Measurements from ENCODE around the gene TRAF6.

Gene TRAF6

GRCh38 chr11:36447947-36448346, 62.1 kb downstream of the TRAF6 start:
- peaks cover 35% of the 10 kb centered on the region for H3K27me3 Mint-ChIP-seq
- H3K4me3 Mint-ChIP-seq = no peak overlapping the region
- H3K9me3 Mint-ChIP-seq = no peaks in the 10 kb centered on the region
- no peak overlapping the region for H3K27ac Mint-ChIP-seq
- H3K4me1 Mint-ChIP-seq (ENCODE audit: low read depth) = peaks cover 35% of the 10 kb centered on the region
- intact Hi-C loops (cut with micrococcal nuclease) = no loop called here
- no peaks in the 10 kb centered on the region for H3K36me3 Mint-ChIP-seq (ENCODE audit: low read depth)

DNA sequence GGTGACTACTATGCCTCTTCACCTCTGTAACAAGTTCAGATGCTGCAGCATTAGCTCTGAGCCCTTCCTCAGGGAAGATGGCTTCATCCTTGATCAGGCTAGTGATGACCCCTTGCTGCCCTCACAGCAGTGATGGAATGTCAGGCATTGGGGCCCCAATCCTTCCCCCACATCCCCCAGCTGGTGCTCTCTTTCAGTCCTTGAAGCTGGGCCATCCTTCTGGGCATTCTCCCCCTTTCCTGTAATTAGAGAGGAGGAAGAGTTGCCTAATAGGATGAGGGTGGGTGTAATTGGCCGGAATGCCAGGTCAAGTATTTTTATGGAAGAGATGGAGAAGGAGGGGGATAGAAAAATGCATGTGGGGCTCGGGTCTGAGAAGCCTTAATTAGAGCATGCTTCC, 62.6 kb downstream of the TRAF6 start:
- H3K4me3 Mint-ChIP-seq = no peak overlapping the region
- peaks cover 33% of the 10 kb centered on the region for H3K4me1 Mint-ChIP-seq (ENCODE audit: low read depth)
- peaks cover 34% of the 10 kb centered on the region for H3K27me3 Mint-ChIP-seq
- no peaks in the 10 kb centered on the region for H3K36me3 Mint-ChIP-seq (ENCODE audit: low read depth)
- intact Hi-C loops (cut with micrococcal nuclease) = no loop called here
- H3K27ac Mint-ChIP-seq = no peak overlapping the region
- H3K9me3 Mint-ChIP-seq = no peaks in the 10 kb centered on the region

GRCh38 chr11:36446135-36446534, 63.9 kb downstream of the TRAF6 start:
- intact Hi-C loops (cut with micrococcal nuclease) = no loop called here
- Mint-ChIP-seq H3K4me1 (ENCODE audit: low read depth) (peaks cover 27% of the 10 kb centered on the region), H3K27ac (no peak overlapping the region), H3K27me3 (peaks cover 33% of the 10 kb centered on the region), H3K36me3 (ENCODE audit: low read depth) (no peaks in the 10 kb centered on the region), H3K9me3 (no peaks in the 10 kb centered on the region), H3K4me3 (no peak overlapping the region)

GRCh38 chr11:36443661-36444060, 66.4 kb downstream of the TRAF6 start:
- H3K4me3 Mint-ChIP-seq = no peak overlapping the region
- H3K36me3 Mint-ChIP-seq (ENCODE audit: low read depth) = no peaks in the 10 kb centered on the region
- H3K9me3 Mint-ChIP-seq = no peaks in the 10 kb centered on the region
- H3K27me3 Mint-ChIP-seq = peaks cover 12% of the 10 kb centered on the region
- H3K4me1 Mint-ChIP-seq (ENCODE audit: low read depth) = peaks cover 21% of the 10 kb centered on the region
- intact Hi-C loops (cut with micrococcal nuclease) = no loop called here
- no peak overlapping the region for H3K27ac Mint-ChIP-seq

DNA sequence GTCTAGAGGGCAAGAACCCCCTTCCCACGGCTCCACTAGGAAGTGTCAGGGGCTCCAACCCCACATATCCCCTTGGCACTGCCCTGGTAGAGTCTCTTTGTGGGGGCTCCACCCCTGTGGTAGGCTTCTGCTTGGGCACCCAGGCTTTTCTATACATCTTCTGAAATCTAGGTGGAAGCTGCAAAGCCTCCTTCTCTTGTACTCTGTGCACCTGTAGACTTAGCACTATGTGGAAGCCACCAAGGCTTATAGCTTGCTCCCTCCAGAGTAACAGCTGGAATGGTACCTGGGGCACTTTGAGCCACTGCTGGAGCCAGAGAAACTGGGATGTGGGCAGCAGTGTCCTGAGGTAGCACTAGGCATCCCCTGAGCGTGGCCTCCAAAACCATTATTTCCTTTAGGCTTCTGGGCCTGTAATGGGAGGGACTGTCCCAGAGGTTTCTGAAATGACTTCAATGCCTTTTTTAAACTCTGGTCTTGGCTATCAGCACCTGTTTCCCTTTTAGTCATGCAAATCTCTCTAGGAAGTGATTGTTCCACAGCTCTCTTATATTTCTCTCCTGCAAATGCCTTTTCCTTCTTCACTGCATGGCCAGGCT, 68.4 kb downstream of the TRAF6 start:
- Mint-ChIP-seq H3K9me3 (no peaks in the 10 kb centered on the region), H3K27ac (no peak overlapping the region), H3K4me3 (no peak overlapping the region), H3K27me3 (peaks cover 15% of the 10 kb centered on the region), H3K4me1 (ENCODE audit: low read depth) (peaks cover 23% of the 10 kb centered on the region), H3K36me3 (ENCODE audit: low read depth) (no peaks in the 10 kb centered on the region)
- intact Hi-C loops (cut with micrococcal nuclease) = no loop called here

- intact Hi-C loops (cut with micrococcal nuclease) = no loop called here
- no peak overlapping the region for H3K27ac Mint-ChIP-seq
Measured at GRCh38 chr11:36438126-36438525, 71.9 kb downstream of the TRAF6 start.

GRCh38 chr11:36437413-36437812, 72.7 kb downstream of the TRAF6 start:
- intact Hi-C loops (cut with micrococcal nuclease) = no loop called here
- no peaks in the 10 kb centered on the region for H3K9me3 Mint-ChIP-seq
- H3K36me3 Mint-ChIP-seq (ENCODE audit: low read depth) = no peaks in the 10 kb centered on the region
- peaks cover 12% of the 10 kb centered on the region for H3K4me1 Mint-ChIP-seq (ENCODE audit: low read depth)
- no peak overlapping the region for H3K27ac Mint-ChIP-seq
- peaks cover 26% of the 10 kb centered on the region for H3K27me3 Mint-ChIP-seq
- no peak overlapping the region for H3K4me3 Mint-ChIP-seq

More at GRCh38 chr11:36438126-36438525, 71.9 kb downstream of the TRAF6 start:
- Mint-ChIP-seq H3K27me3 (peaks cover 24% of the 10 kb centered on the region), H3K9me3 (no peaks in the 10 kb centered on the region), H3K36me3 (ENCODE audit: low read depth) (no peaks in the 10 kb centered on the region), H3K4me3 (no peak overlapping the region), H3K4me1 (ENCODE audit: low read depth) (peaks cover 12% of the 10 kb centered on the region)
